Prostate gland (tissue), 2 donors: ENCODE measurements around the gene TMEM132E. TPM values are rescaled to one million over a fixed set of nuclear protein-coding genes. Genes with fewer than 3 reads are reported as not detected.

Experiments used
- DNase-seq: peaks from one replicate; pipeline ENCODE4 v3.0.0-alpha.2; 2019; ENCODE audit warnings: low spot score
- H3K27ac ChIP-seq, 2 donors: fragments of 200-600 bp; sonication (generic); 2 replicates each; pipeline ENCODE4 v1.5.1; 2017 to 2019
- H3K27me3 ChIP-seq: fragments of 200-600 bp; sonication (generic); replicated peaks from 2 replicates; pipeline ENCODE4 v1.5.1; 2019; ENCODE audit not compliant: insufficient read depth
- H3K36me3 ChIP-seq, 2 donors: fragments of 200-600 bp; sonication (generic); 1 replicate in 1 of 2; 2 replicates in 1 of 2; pipeline versions ENCODE4 v1.5.1 to v1.8.1; 2017 to 2019
- H3K4me1 ChIP-seq: fragments of 200-600 bp; sonication (generic); replicated peaks from 2 replicates; pipeline ENCODE4 v1.5.1; 2019
- H3K4me3 ChIP-seq, 2 donors: fragments of 200-600 bp; sonication (generic); 2 replicates each; pipeline ENCODE4 v1.5.1; 2017 to 2019
- H3K9me3 ChIP-seq: fragments of 200-600 bp; sonication (generic); 2 replicates; pipeline ENCODE4 v1.5.1; 2017
- POLR2A ChIP-seq: fragments of 450-650 bp; IDR thresholded peaks from one replicate; pipeline ENCODE4 v1.6.1; 2016; ENCODE audit warnings: antibody characterized with exemption, mild to moderate bottlenecking
- POLR2AphosphoS5 ChIP-seq: sonication (generic); formaldehyde crosslinking; IDR thresholded peaks from one replicate; pipeline ENCODE4 v1.6.1; 2017; ENCODE audit warnings: antibody characterized with exemption
- WGBS: methylation state at CpG from one replicate; pipeline ENCODE4 v1.1.5; 2018; 5-methylcytosine and 5-hydroxymethylcytosine counted together
- intact Hi-C: fragments of 100-400 bp; cut with DNase I; formaldehyde crosslinking; loops from one replicate; pipeline ENCODE4 v1.14.2; 2022
- total RNA-seq, 2 donors: library from RNA; depleted of rRNA; stranded (reverse); fragments of >200 nt; gene quantifications; one replicate each; pipeline ENCODE4 v1.1.0, GENCODE V29; 2016
- TF ChIP-seq, protein P1 (sequence below), 4 experiments: fragments of 200-600 bp in 2 of 4; fragments of 450-650 bp in 2 of 4; sonication (generic) in 2 of 4; IDR thresholded peaks; 1 replicate in 3 of 4; 2 replicates in 1 of 4; pipeline ENCODE4 v1.5.1; 2016 to 2019; ENCODE audit warnings: antibody characterized with exemption in 4 of 4, mild to moderate bottlenecking in 2 of 4, moderate library complexity in 2 of 4

Gene TMEM132E
- total RNA-seq, 2 donors from 2014 or later = 1.0 TPM; not detected in 1

DNA sequence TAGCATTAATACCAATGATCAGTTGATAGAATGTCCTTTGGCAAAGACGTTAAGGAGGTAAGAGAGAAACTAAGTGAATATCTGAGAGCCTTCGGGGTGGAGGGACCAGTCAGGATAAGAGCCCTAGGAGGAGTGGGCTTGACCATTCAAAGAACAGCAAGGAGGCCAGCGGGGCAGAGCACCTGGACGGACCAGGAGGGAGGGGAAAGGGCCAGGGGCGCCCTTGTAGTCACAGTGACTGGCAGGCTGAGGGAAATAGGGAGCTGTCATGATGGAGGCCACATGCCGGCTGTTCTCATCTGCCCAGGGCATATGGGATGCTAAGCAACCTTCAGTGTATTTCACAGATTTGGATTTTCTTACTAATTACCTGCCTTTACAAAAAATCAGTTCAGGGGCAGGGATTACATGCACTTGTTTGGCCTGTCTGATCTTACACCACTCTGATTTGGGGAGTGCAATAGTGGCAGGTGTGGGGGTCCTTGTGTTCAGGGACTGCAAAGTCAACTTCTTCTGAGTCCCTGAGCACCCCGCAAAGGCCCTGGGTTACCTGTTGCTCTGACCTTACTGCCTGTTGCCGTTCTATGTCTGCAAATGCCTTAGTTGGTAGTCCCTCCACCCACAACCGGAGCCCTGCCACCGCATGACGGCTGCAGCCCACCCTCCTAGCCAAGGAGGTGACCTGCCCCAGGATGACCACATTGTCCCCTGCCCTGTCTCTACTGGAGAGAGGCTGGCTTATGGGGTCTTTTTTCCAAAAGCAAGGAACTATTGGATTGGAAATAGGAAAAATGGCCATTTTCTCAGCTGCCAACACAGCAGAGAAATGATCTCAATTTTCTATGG lies 10.0 kb downstream of the TMEM132E start:
- Histone ChIP-seq H3K27ac (no peak overlapping the region), H3K36me3 (no peaks in the 10 kb centered on the region), H3K4me3 (no peak overlapping the region), H3K27me3 (no peaks in the 10 kb centered on the region), H3K9me3 (no peaks in the 10 kb centered on the region), H3K4me1 (no peaks in the 10 kb centered on the region)
- intact Hi-C loops = no loop called here
- DNase-seq = no peak
- TF ChIP-seq, protein P1, sequence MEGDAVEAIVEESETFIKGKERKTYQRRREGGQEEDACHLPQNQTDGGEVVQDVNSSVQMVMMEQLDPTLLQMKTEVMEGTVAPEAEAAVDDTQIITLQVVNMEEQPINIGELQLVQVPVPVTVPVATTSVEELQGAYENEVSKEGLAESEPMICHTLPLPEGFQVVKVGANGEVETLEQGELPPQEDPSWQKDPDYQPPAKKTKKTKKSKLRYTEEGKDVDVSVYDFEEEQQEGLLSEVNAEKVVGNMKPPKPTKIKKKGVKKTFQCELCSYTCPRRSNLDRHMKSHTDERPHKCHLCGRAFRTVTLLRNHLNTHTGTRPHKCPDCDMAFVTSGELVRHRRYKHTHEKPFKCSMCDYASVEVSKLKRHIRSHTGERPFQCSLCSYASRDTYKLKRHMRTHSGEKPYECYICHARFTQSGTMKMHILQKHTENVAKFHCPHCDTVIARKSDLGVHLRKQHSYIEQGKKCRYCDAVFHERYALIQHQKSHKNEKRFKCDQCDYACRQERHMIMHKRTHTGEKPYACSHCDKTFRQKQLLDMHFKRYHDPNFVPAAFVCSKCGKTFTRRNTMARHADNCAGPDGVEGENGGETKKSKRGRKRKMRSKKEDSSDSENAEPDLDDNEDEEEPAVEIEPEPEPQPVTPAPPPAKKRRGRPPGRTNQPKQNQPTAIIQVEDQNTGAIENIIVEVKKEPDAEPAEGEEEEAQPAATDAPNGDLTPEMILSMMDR (IDR thresholded peaks at IDR 0.05) = no peak
- TF ChIP-seq POLR2A = no peak
- TF ChIP-seq POLR2AphosphoS5 = no peak
- WGBS = 73% methylated on average over 11 of the region's 11 CpGs

DNA sequence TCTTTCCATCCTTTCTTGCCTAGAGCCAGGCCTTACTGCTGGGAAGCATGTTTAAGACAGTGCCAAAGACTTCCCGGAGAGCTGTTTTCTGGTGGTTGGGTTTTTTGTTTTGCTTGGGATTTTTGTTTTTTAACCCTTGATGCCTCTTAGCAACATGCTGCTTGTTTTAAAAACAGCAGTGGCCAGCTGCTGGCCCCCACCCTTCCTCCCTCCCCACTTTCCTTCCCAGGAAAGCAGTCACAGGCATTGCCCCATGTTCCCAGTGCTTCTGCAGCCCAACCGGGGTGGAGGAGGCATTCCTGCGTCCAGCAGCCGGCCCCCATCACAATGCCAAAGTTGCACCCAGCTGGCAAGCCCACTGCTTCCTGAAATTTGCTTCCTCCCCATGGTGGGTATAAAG lies 12.6 kb downstream of the TMEM132E start:
- TF ChIP-seq, protein P1 (IDR thresholded peaks at IDR 0.05) = no peak
- TF ChIP-seq POLR2A (no peak), POLR2AphosphoS5 (no peak)
- Histone ChIP-seq H3K27me3 (peaks cover 3% of the 10 kb centered on the region), H3K4me3 (no peak overlapping the region), H3K4me1 (no peaks in the 10 kb centered on the region), H3K9me3 (no peaks in the 10 kb centered on the region), H3K36me3 (no peaks in the 10 kb centered on the region), H3K27ac (no peak overlapping the region)
- intact Hi-C loops = no loop called here
- DNase-seq = no peak
- WGBS = 33% methylated on average over 4 of the region's 4 CpGs

DNA sequence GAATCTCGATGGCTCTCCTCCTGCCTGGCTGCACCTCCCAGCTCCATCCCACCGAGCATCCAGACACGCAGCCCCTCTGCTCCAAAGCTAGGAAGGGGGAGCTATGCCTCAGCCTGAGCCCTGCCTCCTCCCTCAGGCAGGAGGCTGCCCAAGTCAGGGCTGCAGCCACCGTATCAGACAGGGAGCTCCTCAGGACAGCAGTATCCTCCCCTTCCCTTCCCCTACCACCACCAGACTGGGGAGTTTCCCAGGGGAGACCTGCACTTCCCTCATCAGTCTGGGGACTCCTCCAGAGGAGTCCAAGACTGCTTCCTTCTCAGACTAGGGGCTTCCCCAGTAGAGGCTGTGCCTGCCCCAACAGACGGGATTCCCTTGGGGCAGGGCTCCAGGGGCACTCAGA lies 17.5 kb downstream of the TMEM132E start:
- TF ChIP-seq POLR2AphosphoS5 = no peak
- TF ChIP-seq, protein P1 (IDR thresholded peaks at IDR 0.05) = no peak
- no peak for TF ChIP-seq POLR2A
- no peak for DNase-seq
- Histone ChIP-seq H3K9me3 (no peaks in the 10 kb centered on the region), H3K27me3 (peaks cover 3% of the 10 kb centered on the region), H3K27ac (no peak overlapping the region), H3K36me3 (no peaks in the 10 kb centered on the region), H3K4me1 (no peaks in the 10 kb centered on the region), H3K4me3 (no peak overlapping the region)
- intact Hi-C loops = no loop called here
- WGBS = 17% methylated on average over 5 of the region's 5 CpGs

DNA sequence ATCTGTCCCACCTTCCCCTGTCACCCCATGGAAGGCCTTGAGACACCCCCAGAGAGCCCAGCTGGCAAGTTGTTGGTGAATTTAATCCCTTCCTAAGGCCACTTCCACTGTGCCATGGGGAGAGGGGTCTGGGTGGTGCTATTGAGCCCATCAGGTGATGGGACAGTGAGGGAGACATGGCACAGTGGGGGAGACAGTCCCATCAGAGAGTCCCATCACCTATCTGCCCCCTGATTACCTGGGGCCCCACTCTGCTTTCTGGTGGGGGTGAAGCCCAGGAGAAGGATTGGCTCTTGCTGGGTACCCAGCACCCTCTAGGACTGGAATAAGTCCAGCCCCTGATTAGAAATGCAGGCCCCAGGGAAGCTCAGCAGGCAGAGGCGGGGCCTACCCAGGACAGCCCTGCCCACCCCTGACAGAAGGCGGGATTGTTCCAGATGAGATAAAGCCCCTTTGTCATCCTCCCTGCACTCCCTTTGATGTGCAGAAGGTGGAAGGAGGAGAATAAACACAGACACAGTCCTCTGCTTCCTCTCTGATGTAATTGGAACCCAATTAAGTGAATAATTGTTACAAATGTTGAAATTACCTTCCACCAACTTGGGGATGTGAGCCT lies 18.9 kb downstream of the TMEM132E start:
- Histone ChIP-seq H3K36me3 (no peaks in the 10 kb centered on the region), H3K4me3 (no peak overlapping the region), H3K27ac (no peak overlapping the region), H3K4me1 (no peaks in the 10 kb centered on the region), H3K9me3 (no peaks in the 10 kb centered on the region), H3K27me3 (peaks cover 3% of the 10 kb centered on the region)
- TF ChIP-seq POLR2AphosphoS5 (no peak), POLR2A (no peak)
- TF ChIP-seq, protein P1 (IDR thresholded peaks at IDR 0.05) = no peak
- DNase-seq = no peak
- WGBS = 69% methylated on average over 2 of the region's 2 CpGs
- intact Hi-C loops = no loop called here

DNA sequence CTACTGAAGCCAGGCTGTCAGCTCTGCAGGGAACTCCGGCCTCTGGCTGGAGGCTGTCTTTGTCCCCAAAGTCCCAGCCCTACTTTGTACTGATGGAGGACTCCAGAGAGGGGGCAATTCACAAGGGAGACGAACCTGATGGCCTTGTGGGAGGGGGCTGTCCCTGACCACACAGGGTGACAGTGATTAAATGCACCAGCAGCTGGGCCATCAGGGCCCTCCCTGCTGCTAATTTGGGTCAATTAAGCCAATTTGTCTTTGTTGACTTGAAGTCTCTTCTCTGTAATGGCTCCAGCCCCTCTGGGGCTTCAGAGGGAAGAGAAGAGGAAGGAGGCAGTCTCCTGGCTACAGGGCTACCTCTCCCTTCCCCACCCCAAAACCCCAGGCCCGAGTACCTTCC lies 22.0 kb downstream of the TMEM132E start:
- no peak for DNase-seq
- Histone ChIP-seq H3K4me3 (no peak overlapping the region), H3K4me1 (no peaks in the 10 kb centered on the region), H3K27ac (no peak overlapping the region), H3K36me3 (no peaks in the 10 kb centered on the region), H3K27me3 (peaks cover under 1% of the 10 kb centered on the region), H3K9me3 (no peaks in the 10 kb centered on the region)
- intact Hi-C loops = no loop called here
- TF ChIP-seq POLR2A = no peak
- TF ChIP-seq POLR2AphosphoS5 = no peak
- TF ChIP-seq, protein P1 (IDR thresholded peaks at IDR 0.05) = no peak
- 65% methylated on average over 3 of the region's 3 CpGs for WGBS
